Erythroblast (primary cell): ENCODE data around the gene PLXND1.

Experiments
- DNase-seq, 2 experiments: peaks; one replicate each; lab custom pipeline; 2025; lab: John Stamatoyannopoulos, UW
- GATA1 ChIP-seq: IDR thresholded peaks from 2 replicates; pipeline ENCODE4 v1.6.1; 2011; ENCODE audit warnings: low read depth, mild to moderate bottlenecking, control low read depth, low read length, moderate library complexity
- POLR2A ChIP-seq: IDR thresholded peaks from 2 replicates; pipeline ENCODE4 v1.6.1; 2011; ENCODE audit warnings: mild to moderate bottlenecking, low read length

PLXND1 gene

DNA sequence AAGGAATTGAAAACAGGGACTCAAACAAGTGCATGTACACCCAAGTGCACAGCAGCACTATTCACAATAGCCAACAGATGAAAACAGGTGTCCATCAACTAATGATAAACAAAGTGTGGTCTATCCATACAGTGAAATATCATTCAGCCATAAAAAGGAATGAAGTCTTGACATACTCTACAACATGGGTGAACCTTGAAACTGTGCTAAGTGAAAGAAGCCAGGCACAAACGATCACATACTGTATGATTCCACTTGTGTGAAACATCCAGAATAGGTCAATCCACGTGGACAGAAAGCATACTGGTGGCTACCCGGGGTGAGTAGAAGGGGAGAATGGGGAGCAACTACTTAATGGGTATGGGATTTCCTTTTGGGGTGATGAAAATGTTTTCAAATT is 29.6 kb upstream of the PLXND1 start:
- DNase-seq: no peak
- no peak for TF ChIP-seq POLR2A
- TF ChIP-seq GATA1: no peak

DNA sequence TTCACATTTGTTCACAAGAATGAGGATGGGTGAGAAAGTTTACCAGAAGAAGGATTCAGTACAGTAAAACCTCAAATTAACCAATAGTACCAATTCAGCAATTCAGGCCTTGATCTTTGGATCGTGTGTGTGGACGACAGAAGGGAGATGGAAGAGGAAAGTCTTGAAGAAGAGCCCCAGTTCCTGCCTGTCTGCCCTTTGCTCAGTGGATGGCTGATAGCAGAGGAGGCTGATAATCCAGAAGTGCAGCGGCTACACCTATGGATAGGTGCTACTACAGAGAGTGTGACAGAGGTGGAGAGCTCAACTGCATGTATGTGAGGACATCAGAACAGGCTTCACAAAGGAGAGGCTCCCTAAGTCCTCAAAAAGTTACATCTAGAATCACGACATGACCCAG is 29.2 kb upstream of the PLXND1 start:
- TF ChIP-seq POLR2A: no peak
- no peak for TF ChIP-seq GATA1
- DNase-seq: no peak

DNA sequence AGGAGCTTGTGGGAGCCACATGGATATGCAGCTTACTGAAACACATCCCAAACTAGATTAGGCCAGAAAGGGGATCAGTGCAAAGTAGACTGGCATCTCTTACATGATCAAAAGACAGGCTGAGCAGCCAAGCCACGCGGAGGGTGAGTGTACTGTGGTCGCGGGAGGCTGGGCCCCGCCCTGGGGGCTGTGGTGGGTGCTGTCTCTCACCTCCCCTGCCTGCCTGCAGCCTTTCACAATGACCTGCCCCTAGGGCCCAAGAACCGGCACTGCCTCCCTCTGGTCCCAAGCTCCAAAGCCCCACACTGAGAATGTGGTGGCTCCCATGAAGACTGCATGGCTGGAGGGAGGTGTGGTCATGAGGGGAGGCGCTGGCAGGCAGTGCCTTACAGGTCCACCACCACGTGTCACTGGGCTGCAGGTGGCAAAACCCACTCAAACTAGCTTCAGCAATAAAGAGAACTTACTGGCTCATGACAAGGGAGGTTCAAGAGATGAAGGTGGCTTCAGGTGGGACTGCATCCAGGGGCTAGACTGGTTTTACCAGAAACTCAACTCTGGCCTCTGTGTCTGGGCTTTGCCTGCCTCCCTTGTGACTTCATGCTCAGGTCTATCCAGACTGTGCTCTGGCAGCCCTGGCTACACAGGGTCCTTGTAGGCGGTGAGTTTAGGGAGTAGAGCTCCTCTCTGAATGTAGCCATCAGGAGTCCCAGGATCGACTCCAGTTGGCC is 27.4 kb upstream of the PLXND1 start:
- DNase-seq: no peak
- TF ChIP-seq POLR2A: no peak
- TF ChIP-seq GATA1: no peak

DNA sequence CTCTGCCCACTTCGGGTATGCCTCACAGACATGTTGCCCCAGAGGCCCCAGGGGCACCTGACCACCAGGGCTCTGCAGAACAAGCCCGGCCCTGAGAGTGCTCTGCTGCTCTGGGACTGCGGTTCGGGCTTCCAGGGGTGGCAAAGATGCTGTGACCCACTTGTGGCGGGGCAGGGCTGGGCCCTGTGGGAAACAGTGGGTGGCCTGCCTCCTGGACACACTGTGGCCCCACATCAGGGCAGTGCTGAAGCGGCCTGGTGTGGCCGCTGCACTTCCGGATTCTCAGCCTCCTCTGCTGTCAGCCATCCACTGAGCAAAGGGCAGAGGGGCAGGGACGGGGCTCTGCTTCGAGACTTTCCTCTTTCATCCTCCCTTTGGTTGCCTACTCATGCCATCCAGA is 26.5 kb upstream of the PLXND1 start:
- TF ChIP-seq GATA1 (no peak), POLR2A (no peak)
- DNase-seq: no peak

DNA sequence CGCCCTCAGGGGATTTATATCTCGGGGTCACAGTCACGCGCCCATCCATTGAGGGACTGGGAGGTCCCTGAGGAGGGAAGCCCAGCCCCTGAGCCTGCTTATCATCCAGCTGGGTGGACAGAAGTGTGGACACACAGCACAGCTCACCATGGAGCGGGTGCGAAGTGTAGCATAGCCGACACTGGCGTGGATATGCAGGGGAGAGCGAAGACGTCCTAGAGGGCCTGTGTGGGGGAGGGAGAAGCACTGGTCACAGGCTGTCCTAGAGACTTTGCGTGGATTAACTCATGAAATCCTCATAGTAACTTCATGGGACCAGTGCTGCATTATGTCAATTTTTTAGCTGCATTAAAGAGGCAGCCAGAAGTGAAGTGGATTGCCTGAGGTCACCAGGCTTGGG is 26.1 kb upstream of the PLXND1 start:
- DNase-seq: no peak
- TF ChIP-seq GATA1: no peak
- no peak for TF ChIP-seq POLR2A

DNA sequence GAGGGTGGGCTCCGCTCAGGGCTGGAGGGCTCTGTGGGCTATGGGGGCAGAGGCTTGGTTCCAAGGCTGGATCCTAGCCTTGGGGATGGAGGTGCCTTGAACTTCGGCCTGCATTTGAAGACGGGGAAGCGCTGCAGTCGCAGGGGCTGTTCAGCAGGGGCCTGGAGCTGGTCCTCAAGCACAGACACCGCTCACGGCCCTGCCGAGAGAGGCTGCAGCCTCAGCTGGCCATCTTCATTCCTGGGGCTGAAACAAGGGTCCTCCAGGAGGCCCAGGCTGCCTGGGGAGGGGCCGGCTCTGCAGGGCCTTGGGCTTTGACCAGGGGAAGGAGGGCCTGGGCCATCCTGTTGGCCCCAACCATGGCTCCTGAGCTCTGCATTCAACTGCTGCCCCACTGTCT is 25.6 kb upstream of the PLXND1 start:
- DNase-seq: no peak
- TF ChIP-seq GATA1 (no peak), POLR2A (no peak)

DNA sequence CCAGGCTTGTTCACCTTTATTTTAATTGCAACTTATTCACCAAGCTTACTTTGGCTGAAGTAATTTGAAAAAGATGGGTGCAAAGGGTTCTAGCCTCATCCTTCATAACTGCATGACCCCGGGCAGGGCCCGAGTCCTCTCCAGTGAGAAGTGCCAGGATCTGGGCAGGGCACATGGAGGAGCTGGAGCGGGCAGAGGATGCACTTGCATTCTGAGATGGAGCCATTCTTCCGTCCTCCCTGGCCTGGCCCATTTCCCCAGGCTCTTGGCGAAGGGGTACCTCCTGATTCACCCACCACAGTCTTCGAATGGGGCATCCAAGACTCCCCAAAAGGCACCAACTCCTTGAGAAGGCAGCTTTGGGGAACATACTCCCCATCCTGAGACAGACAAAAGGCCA is 22.5 kb upstream of the PLXND1 start:
- TF ChIP-seq GATA1 (no peak), POLR2A (no peak)
- DNase-seq: no peak

DNA sequence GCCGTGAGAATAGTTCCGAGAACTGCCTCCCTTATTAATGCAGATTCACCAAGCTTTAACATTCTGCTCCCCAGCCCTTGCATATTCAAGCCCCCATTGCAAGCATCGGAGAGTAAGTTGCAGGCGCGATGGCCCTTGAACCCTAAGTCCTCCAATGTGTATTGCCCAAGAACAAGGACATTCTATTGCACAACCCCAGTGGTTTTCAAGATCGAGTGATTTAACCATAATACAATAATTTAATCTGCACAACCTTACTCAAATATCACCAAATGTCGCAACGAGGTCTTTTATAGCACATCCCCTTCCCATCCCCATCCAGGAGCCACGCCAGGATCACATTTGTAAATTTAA is 21.7 kb upstream of the PLXND1 start:
- no peak for TF ChIP-seq GATA1
- TF ChIP-seq POLR2A: no peak
- no peak for DNase-seq

DNA sequence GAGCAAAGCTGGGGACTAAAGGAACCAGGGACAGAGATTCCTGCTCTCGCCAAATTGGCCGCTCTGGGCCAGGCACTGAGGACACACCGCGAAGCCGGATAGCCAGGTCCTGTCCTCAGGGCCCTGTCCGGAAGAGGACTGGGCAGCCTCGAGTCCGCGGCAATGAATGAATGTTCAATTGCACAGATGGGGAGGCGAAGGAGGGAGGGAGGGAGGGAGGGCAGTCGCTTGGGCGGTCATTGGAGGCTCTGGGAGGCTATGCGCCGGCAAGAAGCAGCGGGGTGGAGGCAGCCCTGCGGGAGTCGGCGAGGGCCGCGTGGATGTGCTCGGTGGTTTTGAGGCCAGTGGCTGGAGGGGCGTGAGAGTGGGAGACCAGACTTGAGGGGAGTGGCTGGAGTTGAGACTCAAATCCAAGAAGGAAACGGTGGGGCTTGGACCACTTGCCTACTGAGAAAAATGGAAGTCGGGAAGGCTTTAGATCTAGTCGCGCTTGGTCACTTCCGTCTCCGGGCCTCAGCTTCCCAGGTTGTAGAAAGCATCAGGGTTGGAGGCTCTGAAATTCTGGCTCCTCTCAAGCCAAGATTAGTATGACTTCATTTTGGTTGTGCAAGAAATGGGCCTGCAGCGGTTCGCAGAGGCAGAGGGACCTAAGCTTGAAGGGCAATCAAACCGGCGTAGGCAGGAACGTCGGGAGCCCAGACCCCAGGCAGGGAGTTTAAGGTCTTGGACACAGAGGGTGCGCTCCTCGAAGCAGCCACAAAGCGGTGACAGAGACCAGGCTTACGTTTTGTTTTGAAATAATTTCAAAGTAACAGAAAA is 21.1 kb upstream of the PLXND1 start:
- peak; percentile 83 to 84 for DNase-seq
- peak; percentile 48 for TF ChIP-seq POLR2A
- TF ChIP-seq GATA1: no peak

DNA sequence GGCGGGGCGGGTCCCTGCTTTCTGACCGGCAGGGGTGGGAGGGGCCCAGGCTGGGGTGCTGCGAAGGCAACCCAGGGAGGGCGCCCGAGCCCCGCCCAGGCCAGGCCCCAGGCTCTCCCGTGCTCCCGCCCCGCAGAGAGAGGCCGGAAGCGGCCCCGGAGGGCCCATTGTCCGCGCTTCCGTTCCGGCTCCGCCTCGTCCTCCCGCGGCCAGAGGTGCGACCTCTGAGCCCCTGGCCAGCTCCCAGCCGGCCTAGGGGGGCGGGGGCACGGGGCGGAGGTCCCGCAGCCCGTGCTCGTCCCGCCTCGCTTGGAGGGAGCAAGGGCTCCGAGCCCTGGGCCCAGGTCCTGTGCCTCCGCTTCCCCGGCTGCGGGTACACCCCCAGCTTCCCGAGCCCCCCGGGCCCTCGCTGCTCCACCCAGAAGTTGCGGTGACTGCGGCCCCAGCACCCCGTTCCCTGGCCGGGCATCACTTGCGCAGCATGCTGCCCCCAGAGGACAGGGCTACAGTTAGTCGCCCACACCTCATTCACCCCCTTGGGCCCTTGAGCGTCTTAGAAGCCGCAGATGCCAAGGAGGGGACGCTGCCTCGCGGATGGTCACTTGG is 20.4 kb upstream of the PLXND1 start:
- no peak for TF ChIP-seq GATA1
- TF ChIP-seq POLR2A: peak; percentile 74
- DNase-seq: peak; percentile 87

DNA sequence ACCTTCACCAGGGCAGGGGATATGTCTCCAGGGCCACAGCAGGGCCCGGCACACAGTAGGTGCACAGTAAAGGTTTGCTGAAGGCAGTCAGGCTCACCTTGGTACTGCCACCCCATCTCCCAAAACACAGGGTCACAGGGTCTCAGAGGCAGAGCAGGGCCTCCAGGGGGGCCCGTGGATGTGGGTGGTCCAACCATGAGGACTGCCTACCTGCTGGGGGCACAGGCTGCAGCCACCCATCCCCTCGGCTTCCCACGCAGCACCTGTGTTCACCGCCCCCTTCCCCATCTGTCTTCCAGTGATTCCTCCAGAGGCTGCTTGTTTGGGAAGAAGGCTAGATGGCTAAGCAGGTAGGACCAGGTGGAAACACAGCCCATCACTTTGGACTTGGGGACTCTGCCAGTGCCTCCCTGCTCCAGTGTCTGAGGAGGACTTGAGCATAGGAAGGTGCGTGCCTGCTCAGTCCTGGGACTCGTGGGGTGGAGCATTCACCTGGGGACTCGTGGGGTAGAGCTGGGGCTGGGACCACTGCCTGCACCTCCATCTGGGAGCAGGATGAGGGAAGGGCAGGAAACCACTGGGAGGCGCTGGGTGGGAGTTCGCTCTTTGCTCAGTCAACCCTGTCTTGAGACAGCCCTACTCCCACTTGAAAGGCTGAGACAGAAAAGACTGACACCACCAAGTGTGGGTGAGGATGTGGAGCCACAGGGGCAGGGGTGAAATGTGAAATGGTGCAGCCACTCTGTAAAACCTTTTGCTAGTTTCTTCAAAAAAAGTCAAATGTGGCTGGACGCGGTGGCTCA is 18.8 kb upstream of the PLXND1 start:
- DNase-seq: no peak
- no peak for TF ChIP-seq POLR2A
- no peak for TF ChIP-seq GATA1

DNA sequence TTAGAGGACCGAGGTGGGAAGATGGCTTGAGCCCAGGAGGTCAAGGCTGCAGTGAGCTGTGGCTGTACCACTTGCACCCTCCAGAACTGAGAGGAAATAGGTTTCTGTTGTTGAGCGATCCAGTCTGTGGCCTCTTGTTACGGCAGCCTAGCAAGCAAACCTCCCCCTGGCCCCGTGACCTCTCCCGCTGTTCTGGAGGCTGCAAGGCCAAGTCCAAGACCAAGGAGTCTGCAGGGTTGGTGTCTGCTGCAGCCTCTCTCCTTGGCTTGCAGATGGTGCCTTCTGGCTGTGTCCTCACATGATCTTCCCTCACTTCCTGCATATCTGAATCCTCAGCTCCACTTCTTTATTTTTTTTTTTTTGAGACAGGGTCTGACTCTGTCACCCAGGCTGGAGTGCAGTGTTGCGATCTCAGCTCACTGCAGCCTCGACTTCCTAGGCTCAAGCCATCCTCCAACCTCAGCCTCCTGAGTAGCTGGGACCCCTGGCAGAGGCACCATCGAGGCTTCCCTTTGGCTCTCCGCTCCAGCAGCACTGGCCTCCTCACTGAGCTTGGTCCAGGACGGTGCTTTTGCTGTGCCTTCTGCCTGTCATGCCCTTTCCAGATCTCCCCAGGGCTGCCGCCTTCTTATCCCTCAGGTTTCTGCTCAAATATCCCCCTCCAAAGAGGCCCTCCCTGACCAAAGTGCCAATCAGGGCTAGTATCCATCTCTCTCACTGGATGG is 18.0 kb upstream of the PLXND1 start:
- no peak for DNase-seq
- TF ChIP-seq GATA1 (no peak), POLR2A (no peak)
